WTC11 (cell line): Measurements from ENCODE around the gene PAPSS1.

Experiments
- CTCF ChIP-seq: fragments of 200-600 bp; IDR thresholded peaks from 2 replicates; pipeline ENCODE4 v1.8.0; 2022; ENCODE audit warnings: antibody characterized with exemption
- ELF4 ChIP-seq: sonication (generic); formaldehyde crosslinking; IDR thresholded peaks from 2 replicates; pipeline ENCODE4 v1.8.1; 2022; ENCODE audit warnings: low read depth, mild to moderate bottlenecking, moderate library complexity, missing genetic modification reagents
- JUN ChIP-seq: sonication (generic); formaldehyde crosslinking; IDR thresholded peaks from 2 replicates; pipeline ENCODE4 v1.8.0; 2023; ENCODE audit warnings: mild to moderate bottlenecking, missing genetic modification reagents
- KAT7 ChIP-seq: sonication (generic); formaldehyde crosslinking; IDR thresholded peaks from 2 replicates; pipeline ENCODE4 v1.8.1; 2023; ENCODE audit warnings: missing genetic modification reagents, mild to moderate bottlenecking, borderline replicate concordance
- MAX ChIP-seq: sonication (generic); formaldehyde crosslinking; IDR thresholded peaks from 2 replicates; pipeline ENCODE4 v1.8.0; 2022; ENCODE audit warnings: mild to moderate bottlenecking, missing genetic modification reagents
- NR1H2 ChIP-seq: sonication (generic); formaldehyde crosslinking; IDR thresholded peaks from 2 replicates; pipeline ENCODE4 v1.9.0; 2021; ENCODE audit warnings: mild to moderate bottlenecking, moderate library complexity, missing genetic modification reagents
- NR2C2 ChIP-seq: sonication (generic); formaldehyde crosslinking; IDR thresholded peaks from 2 replicates; pipeline ENCODE4 v1.8.0; 2022; ENCODE audit warnings: mild to moderate bottlenecking, missing genetic modification reagents
- TEAD4 ChIP-seq: sonication (generic); formaldehyde crosslinking; IDR thresholded peaks from 2 replicates; pipeline ENCODE4 v1.8.0; 2022; ENCODE audit warnings: mild to moderate bottlenecking, missing genetic modification reagents
- USF2 ChIP-seq: sonication (generic); formaldehyde crosslinking; IDR thresholded peaks from 2 replicates; pipeline ENCODE4 v1.8.1; 2023; ENCODE audit warnings: mild to moderate bottlenecking, missing genetic modification reagents, moderate library complexity
- ZBTB21 ChIP-seq: sonication (generic); formaldehyde crosslinking; IDR thresholded peaks from 2 replicates; pipeline ENCODE4 v1.8.1; 2023; ENCODE audit warnings: mild to moderate bottlenecking, missing genetic modification reagents, borderline replicate concordance

DNA sequence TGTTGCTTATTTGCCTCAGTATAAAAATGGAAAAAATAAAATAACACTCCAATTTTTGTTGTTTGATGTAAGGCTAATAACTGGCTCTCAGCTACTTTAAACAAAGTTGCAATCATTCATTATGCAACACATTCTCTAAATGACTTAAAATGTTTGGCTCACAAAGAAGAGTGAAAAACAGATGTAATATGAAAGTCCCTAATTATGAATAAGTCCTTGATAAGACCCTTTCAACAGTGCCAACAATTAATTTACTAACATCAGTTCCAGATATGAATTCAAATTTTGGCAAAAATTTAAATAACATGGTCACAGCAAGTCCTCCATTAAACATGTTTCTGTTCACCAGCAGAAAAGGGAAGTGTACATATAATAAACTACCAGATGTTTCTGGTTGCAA is 69.8 kb downstream of the PAPSS1 start:
- TF ChIP-seq TEAD4 (CRISPR knock-in tag) (no peak), JUN (CRISPR knock-in tag) (no peak), CTCF (no peak), ZBTB21 (no peak), NR1H2 (CRISPR knock-in tag) (no peak), USF2 (CRISPR knock-in tag) (no peak), NR2C2 (CRISPR knock-in tag) (no peak), ELF4 (CRISPR knock-in tag) (no peak), MAX (CRISPR knock-in tag) (no peak), KAT7 (CRISPR knock-in tag) (no peak)
